Middle frontal gyrus (tissue), 1 donor: Measurements from ENCODE around the gene IL1R1.
"Not testable (repeated sequence)": the region's sequence is repeated elsewhere in the genome, so short reads cannot be mapped to it uniquely, and the experiment has no call there.

ENCODE experiments used
- DNase-seq: peaks from one replicate; pipeline ENCODE4 v3.0.0-alpha.2; 2015; ENCODE audit warnings: low spot score; ENCODE audit errors: extremely low spot score

IL1R1 gene

GRCh38 chr2:102141970-102142828 lies at the start of gene IL1R1:
TSS of gene IL1R1 (plus strand) at chr2:102142746. CDS start at chr2:102157725, 14,979 bp downstream.
- DNase-seq, result no peak

- no peak for DNase-seq
Measured at GRCh38 chr2:102093662-102094061, 48.9 kb upstream of the IL1R1 start.

- no peak for DNase-seq
Measured at GRCh38 chr2:102094917-102095316, 47.6 kb upstream of the IL1R1 start.

- no peak for DNase-seq
Measured at GRCh38 chr2:102096103-102096502, 46.4 kb upstream of the IL1R1 start.

GRCh38 chr2:102098756-102099155 lies 43.8 kb upstream of the IL1R1 start:
- DNase-seq, result no peak

GRCh38 chr2:102099536-102100298 lies 42.8 kb upstream of the IL1R1 start:
- DNase-seq, result no peak

- no peak for DNase-seq
Measured at GRCh38 chr2:102100371-102101096, 42.0 kb upstream of the IL1R1 start.

GRCh38 chr2:102101097-102101848 lies 41.3 kb upstream of the IL1R1 start:
- DNase-seq, result no peak

GRCh38 chr2:102101849-102102635 lies 40.5 kb upstream of the IL1R1 start:
- no peak for DNase-seq

- not testable (repeated sequence) for DNase-seq
Measured at GRCh38 chr2:102102636-102102948, 40.0 kb upstream of the IL1R1 start.

- DNase-seq, result no peak
Measured at GRCh38 chr2:102103284-102103683, 39.3 kb upstream of the IL1R1 start.

- no peak for DNase-seq
Measured at GRCh38 chr2:102103992-102104871, 38.3 kb upstream of the IL1R1 start.

- DNase-seq, result no peak
Measured at GRCh38 chr2:102106133-102106556, 36.4 kb upstream of the IL1R1 start.

- not testable (repeated sequence) for DNase-seq
Measured at GRCh38 chr2:102106813-102107740, 35.5 kb upstream of the IL1R1 start.

GRCh38 chr2:102107741-102108070 lies 34.8 kb upstream of the IL1R1 start:
- DNase-seq, result no peak

GRCh38 chr2:102109016-102109415 lies 33.5 kb upstream of the IL1R1 start:
- DNase-seq, result no peak

- DNase-seq, result no peak
Measured at GRCh38 chr2:102110171-102110570, 32.4 kb upstream of the IL1R1 start.

- DNase-seq, result no peak
Measured at GRCh38 chr2:102110596-102111334, 31.8 kb upstream of the IL1R1 start.
